Endometrium (tissue), 2 donors: ENCODE data around the gene ABHD5.
"Not testable (repeated sequence)": the region's sequence is repeated elsewhere in the genome, so short reads cannot be mapped to it uniquely, and the experiment has no call there.

Experiments
- FAIRE-seq: peaks from 2 replicates; lab custom pipeline; 2012; peaks lifted over from hg19 to GRCh38; lab: Jason Lieb, UNC
- donor health status: control.
- donor health status: control.

ABHD5 gene

DNA sequence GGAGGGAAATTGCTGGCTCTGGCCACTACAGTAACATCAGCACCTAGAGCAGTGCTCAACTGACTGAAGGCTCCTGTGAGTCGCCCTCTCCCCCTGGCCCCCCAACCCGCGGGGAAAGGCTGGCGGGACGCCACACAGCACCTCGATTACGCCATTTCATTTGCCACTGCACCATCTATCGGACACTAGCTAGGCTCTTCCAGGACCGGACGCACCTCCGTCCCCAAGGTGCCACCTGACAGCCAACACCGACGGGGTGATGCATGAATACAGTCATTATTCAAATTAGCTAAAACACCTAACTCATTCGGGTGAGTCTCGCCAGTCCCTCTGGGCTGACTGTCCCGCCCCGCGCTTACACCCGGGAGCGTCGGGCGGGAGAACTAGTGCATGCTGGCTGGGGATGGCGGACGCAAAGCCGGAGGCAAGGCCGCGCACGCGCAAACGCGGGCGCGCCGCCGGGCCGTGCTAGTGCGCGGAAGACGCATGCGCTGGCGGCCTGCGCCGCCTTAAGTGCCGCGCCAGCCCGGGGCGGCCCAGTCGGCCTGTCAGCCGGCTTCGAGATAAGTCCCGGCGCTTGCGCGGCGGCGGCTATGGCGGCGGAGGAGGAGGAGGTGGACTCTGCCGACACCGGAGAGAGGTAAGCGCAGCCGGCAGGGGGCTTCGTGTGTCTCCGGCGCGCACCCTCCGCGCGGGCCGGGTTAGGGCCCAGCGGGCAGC is at the start of gene ABHD5:
ABHD5 (plus strand) TSS at position 539 of the 720 bp plus-strand sequence; CDS start at position 594, 55 bp downstream.
- no peak for FAIRE-seq

DNA sequence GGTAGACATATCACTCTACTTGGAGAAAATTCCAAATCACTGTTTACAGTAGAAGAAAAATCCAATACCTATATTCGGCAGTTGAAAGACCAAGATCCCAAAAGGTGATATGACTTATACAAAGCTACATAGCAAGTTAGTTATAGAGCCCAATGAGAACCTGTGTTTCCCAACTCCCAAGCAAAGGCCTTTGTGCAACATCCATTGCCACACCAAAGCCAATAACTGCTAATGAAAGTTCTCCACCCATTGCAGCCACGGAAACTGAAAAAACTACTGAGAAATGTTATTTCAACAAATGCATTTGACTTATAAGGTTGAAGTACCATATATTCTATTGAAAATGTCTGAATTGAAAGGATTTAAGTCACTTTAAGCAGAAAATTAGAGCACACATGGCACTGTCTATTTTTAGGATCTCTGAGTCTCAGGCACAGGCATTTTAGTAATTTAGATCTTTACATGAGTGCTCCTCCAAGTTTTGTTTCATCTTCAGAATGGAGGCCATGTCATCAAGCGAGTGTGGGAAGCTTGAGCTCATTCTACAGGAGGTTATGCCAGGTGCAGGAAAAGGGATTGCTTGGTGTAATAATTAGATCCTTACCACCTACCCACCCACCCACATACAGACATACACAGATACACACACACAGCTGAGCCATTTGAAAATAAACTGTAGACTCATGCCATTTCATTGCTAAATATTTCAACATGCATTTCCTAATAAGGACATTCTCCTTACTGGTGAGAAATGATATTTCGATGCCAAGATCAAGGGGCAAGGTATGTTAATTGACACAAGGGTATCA is 49.2 kb upstream of the ABHD5 start:
- no peak for FAIRE-seq

DNA sequence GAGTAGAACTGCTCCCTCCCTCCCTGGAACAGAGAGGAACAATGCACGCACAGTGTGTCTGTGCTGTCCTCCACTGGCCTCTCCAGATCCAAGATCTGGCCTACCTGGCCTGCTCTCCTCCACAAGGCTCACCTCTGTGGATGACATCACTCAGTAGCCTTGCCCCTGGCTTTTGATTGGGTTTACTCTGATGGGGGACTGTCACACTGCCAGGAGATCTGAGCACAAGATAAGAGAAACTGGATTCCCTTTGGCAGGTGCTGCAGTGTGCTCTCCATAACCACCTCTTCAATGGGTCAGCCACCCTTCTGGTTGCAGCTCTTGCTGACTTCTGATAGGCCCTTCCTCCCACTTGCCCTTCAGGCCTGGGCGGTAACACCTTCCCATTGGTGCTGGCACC is 46.3 kb upstream of the ABHD5 start:
- FAIRE-seq: no peak

DNA sequence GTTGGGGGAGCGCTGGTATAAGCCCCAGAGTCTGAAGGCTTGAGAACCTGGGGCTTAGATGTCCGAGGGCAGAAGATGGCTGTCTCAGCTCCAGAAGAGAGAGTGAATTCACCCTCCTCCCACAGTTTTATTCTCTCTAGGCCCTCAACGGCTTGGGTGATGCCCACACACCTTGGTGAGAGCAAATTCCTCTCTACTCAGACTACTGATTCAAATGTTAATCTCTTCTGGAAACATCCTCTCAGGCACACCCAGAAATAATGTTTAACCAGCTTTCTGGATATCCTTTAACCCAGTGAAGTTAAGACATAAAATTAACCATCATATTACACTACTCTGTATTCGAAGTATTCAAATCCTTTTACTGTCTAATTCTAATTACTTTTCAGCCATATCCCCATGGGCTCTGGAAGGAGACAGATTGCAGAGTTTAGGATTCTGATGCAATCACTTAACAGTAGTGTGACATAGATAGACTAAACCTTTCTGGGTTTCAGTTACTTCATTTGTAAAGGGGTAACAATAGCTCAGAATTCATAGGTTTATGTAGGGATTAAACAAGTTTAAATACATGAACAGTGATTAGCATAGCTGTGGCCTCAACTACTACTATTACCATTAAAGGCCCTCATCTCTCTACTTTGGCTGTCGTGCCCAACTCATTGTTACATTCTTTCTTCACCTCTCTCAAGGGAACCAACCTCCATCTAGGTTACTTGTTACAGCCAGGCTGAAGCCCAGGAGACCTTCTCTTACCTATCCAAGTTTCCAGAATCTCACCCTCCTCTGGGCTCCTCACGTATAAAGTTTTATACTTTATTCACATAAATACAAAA is 43.2 kb upstream of the ABHD5 start:
- no peak for FAIRE-seq

DNA sequence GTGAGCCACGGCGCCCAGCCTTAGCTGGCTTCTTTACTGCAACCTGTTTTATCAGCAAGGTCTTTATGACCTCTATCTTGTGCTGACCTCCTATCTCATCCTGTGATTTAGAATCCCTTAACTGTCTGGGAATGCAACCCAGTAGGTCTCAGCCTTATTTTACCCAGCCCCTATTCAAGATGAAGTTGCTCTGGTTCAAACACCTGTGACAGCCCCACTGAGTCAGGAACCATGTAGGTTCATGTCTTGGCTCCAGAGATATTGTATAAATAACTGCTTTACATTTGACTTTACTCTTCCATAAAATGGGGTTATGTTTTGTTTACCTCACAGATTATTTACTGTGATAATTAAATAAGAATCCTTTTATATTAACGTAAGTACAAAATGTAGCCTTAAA is 41.8 kb upstream of the ABHD5 start:
- FAIRE-seq: no peak

DNA sequence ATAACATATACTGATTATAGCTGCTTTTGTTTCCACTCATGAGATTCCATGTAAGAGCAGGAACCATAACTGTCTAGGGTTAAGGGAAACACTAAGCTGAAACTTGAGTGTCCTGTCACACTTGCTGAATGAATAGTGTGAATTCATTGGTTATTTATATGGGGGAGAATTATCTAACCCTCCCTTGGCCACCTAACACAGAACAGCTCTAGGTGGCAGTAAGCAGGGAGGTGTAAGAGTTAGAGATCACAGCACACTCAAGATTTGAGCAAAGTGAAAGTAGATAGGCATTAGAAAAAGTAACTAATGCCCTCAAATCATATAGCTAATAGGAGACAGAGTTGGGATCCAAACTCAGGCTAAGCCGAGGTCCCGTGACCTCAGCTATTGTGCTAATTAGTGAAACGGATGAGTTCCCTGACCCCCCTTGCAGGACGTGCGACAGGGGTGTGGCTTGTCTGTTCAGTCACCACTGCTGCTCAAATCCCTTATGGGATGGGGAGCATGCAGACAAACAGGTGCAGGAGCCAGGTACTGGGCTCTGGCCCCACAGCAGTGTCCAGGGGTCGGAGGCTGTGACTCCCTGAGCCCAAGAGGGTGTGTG is 41.3 kb upstream of the ABHD5 start:
- no peak for FAIRE-seq

DNA sequence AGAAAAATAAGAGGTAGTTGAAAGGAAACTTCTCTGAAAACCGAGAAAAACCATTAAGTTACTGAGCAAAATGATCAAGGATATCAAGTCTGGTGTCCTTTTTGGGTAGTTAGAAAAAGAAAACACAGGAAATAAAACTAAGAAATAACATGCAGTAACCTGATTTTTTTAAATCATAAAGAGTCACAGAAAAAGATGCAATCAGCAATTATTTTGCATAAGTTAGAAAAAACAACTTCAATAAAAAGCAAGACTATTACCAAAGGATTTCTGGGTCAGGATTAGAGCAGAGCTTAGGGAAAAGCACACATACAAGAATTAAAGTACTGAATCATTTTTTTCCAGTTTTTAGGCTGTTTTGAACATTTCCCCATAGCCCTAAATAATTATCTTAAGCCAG is 40.4 kb upstream of the ABHD5 start:
- no peak for FAIRE-seq

DNA sequence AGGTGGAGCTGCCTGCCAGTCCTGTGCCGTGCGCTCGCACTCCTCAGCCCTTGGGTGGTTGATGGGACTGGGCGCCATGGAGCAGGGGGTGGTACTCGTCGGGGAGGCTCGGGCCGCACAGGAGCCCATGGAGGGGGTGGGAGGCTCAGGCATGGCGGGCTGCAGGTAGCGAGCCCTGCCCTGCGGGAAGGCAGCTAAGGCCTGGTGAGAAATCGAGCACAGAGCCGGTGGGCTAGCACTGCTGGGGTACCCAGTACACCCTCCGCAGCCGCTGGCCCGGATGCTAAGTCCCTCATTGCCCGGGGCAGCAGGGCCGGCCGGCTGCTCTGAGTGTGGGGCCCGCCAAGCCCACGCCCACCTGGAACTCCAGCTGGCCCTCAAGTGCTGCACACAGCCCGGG is 34.3 kb upstream of the ABHD5 start:
- not testable (repeated sequence) for FAIRE-seq

DNA sequence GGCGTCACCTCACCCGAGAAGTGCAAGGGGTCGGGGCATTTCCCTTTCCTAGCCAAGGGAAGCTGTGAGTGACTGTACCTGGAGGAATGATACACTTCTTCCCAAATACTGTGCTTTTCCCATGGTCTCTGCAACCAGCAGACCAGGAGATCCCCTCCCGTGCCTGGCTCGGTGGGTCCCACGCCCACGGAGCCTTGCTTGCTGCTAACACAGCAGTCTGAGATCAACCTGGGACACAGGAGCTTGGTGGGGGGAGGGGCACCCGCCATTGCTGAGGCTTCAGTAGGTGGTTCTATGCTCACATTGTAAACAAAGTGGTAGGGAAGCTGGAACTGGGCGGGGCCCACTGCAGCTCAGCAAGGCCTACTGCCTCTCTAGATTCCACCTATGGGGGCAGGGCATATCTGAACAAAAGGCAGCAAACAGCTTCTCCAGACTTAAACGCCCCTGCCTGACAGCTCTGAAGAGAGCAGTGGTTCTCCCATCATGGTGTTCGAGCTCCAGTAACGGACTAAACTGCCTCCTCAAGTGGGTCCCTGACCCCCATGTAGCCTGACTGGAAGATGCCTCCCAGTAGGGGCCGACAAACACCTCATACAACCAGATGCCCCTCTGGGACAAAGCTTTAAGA is 31.4 kb upstream of the ABHD5 start:
- FAIRE-seq: no peak

DNA sequence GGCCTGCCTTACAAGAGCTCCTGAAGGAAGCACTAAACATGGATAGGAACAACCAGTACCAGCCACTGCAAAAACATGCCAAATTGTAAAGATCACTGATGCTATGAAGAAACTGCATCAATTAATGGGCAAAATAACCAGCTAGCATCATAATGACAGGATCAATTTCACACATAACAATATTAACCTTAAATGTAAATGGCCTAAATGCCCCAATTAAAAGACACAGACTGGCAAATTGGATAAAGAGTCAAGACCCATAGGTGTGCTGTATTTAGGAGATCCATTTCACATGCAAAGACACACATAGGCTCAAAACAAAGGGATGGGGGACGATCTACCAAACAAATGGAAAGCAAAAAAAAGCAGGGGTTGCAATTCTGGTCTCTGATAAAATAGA is 29.4 kb upstream of the ABHD5 start:
- not testable (repeated sequence) for FAIRE-seq

DNA sequence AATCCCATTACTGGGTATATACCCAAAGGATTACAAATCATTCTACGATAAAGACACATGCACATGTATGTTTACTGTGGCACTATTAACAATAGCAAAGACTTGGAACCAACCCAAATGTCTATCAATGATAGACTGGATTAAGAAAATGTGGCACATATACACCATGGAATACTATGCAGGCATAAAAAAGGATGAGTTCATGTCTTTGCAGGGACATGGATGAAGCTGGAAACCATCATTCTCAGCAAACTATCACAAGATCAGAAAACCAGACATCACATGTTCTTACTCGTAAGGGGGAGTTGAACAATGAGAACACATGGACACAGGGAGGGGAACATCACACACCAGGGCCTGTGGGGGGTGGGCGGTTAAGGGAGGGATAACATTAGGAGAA is 25.7 kb upstream of the ABHD5 start:
- FAIRE-seq: not testable (repeated sequence)

DNA sequence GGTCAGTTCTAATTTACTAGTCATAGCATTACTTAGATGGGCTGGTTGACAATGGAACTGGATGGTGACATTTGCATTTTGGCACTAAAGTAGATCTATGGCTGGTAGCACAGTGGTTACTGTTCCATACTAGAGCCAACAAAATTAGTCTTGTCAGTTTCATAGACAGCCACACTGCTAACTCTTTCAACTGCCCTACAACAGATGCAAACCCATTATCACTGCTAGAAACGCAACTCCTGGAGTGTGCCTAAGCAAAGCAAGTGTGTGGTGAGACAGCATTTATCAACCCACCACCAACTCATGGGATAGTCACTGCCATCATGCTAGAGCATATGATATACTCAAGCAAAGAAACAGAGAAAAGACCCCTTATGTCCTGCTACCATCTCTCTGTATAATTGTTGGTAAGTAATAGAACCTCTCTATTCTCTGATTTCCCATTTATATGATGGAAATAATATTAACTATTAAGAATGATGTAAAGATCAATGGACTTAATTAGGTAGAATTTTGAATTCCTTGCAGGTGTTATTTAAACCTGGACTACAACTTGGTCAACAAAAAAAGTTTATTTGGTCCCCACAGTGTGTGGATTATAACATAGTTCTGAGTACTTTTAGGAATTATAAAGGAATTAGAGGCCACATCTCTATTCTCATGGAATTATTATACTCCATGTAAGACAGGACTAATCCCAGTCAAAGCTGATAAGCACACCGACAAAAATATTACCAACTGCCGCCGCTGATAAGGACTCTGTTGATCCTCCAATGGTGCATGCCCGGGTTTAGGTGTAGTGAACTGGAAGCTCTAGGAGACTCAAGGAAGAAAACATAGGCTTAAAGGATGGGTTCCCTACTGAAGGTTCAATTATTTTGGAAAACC is 19.9 kb upstream of the ABHD5 start:
- FAIRE-seq: no peak

DNA sequence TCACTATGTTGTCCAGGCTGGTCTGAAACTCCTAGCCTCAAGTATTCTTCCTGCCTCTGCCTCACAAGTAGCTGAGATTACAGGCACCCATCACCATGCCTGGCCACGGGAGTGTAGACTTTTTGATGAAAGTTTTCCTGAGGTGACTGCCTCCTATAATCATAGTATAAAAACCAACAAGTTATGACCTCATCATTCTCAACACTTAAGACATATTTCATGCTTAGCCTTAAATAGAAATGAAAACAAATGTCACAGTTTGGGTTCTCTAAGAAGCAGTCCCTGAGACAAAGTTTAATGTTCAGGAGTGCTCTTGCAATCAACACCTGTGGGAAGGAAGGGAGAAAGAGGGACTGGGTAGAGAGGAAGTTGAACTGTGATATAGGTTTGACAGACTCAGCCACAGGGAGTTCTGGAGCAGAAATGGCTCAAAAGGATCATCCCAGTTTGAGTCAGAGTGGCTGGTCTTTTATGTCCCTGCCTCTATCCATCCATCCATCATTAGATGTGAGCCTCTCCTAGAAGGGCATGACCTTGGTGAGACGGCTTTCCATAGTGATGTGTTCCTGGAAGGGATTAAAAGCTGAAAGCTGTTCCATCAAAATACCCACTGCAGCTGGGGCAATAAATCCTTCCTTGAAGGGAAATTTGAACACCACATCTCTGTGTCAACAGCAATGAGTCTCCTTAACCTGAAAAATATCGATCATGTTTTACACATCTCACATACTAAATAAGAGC is 16.2 kb upstream of the ABHD5 start:
- FAIRE-seq: no peak

DNA sequence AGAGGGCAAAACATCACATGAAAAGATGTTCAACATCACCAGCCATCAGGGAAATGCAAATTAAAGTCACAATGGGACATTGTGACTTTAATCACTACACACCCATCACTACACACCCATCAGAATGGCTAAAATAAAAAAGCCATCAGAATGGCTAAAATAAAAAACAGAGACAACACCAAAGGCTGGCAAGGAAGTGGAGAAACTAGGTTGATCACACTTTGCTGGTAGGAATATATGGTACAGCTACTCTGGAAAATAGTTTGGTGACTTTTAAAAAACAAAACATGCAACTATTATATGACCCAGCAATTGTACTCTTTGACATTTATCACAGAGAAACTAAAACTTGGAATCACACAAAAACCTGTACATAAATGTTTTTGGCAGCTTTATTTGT is 15.1 kb upstream of the ABHD5 start:
- no peak for FAIRE-seq

DNA sequence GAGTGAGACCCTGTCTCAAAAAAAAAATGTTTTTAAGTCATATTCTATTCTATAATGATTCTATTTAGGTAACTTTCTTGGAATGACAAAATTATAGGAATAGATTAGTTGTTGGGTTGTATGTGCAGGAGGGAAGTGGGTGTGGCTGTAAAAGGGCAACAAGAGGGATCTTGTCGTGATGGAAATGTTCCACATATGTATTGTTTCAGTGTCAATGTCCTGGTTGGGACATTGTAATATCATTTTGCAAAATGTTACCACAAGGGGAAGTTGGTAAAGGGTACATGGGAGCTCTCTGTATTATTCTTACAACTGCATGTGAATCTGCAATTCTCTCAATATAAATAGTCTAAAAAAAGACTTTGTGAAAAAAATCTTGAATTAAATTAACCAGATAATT is 14.3 kb upstream of the ABHD5 start:
- no peak for FAIRE-seq

DNA sequence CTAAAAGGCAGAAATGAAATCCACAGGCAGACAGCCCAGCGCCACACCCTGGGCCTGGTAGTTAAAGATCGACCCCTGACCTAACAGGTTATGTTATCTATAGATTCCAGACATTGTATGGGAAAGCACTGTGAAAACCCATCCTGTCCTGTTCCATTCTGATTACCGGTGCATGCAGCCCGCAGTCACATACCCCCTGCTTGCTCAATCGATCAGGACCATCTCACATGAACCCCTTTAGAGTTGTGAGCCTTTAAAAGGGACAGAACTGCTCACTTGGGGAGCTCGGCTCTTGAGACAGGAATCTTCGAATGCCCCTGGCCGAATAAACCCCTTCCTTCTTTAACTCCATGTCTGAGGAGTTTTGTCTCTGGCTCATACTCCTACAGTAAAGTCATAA is 12.4 kb upstream of the ABHD5 start:
- FAIRE-seq: not testable (repeated sequence)

DNA sequence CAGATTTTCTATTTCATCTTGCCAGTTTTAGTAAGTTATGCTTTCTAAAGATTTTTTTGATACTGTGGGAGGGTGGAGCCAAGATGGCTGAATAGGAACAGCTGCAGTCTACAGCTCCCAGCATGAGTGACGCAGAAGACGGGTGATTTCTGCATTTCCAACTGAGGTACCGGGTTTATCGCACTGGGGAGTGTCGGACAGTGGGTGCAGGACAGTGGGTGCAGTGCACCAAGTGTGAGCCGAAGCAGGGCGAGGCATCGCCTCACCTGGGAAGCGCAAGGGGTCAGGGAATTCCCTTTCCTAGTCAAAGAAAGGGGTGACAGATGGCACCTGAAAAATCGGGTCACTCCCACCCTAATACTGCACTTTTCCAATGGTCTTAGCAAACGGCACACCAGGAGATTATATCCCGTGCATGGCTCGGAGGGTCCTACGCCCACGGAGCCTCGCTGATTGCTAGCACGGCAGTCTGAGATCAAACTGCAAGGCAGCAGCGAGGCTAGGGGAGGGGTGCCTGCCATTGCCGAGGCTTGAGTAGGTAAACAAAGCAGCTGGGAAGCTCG is 11.8 kb upstream of the ABHD5 start:
- FAIRE-seq: not testable (repeated sequence)

DNA sequence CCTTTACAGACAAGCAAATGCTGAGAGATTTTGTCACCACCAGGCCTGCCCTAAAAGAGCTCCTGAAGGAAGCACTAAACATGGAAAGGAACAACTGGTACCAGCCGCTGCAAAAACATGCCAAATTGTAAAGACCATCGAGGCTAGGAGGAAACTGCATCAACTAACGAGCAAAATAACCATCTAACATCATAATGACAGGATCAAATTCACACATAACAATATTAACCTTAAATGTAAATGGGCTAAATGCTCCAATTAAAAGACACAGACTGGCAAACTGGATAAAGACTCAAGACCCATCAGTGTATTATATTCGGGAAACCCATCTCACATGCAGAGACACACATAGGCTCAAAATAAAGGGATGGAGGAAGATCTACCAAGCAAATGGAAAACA is 9.9 kb upstream of the ABHD5 start:
- FAIRE-seq: not testable (repeated sequence)

DNA sequence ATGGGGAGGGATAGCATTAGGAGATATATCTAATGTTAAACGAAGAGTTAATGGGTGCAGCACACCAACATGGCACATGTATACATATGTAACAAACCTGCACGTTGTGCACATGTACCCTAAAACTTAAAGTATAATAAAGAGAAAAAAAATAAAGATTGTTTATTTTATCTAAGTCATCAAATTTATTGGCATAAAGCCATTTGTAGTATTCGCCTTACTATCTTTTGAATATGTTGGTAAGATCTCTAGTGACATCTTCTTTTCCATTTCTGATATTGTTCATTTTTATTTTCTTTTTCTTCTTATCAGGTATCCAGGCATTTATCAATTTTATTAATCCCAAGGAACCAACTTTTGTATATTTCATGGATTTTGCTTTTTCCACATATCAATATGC is 5.8 kb upstream of the ABHD5 start:
- FAIRE-seq: no peak

DNA sequence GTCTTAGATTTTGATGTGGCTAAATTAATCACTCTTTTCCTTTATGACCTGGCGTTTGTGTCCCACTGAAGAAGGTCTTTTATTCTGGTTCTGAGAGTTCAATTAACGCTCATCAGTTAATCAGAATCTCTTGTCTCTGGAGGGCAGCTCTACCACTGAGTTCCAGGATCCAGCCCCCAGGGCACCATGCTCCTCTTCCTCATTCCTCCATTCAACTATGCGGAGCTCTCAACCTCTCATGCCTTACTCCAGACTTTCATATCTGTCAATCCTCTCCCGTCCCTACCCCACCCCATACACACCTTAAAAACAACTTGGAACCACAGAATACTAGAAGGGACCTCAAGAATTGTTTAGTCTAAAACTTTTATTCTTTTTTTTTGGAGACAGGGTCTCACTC is 4.8 kb upstream of the ABHD5 start:
- no peak for FAIRE-seq
